Ascending aorta (tissue), 2 donors: ENCODE measurements around the gene DIPK1A. TPM values are rescaled to one million over a fixed set of nuclear protein-coding genes. Genes with fewer than 3 reads are reported as not detected.

ENCODE experiments used
- DNase-seq, 2 donors: peaks; one replicate each; pipeline ENCODE4 v3.0.0-alpha.2; 2019; ENCODE audit warnings: low spot score in 2 of 2
- H3K27ac ChIP-seq, 2 donors: fragments of 200-600 bp; sonication (generic); one replicate each; pipeline ENCODE4 v1.5.1; 2016 to 2017; ENCODE audit warnings: mild to moderate bottlenecking in 1 of 2
- H3K27me3 ChIP-seq: fragments of 200-600 bp; sonication (generic); one replicate; pipeline ENCODE4 v1.5.1; 2017
- H3K36me3 ChIP-seq, 2 donors: fragments of 200-600 bp; sonication (generic); one replicate each; pipeline ENCODE4 v1.5.1; 2016
- H3K4me1 ChIP-seq, 2 donors: fragments of 200-600 bp; sonication (generic); one replicate each; pipeline ENCODE4 v1.5.1; 2016 to 2017; ENCODE audit warnings: mild to moderate bottlenecking in 1 of 2
- H3K4me3 ChIP-seq, 2 donors: fragments of 200-600 bp; sonication (generic); one replicate each; pipeline ENCODE4 v1.5.1; 2016 to 2017; ENCODE audit warnings: mild to moderate bottlenecking in 1 of 2
- H3K9me3 ChIP-seq, 2 donors: fragments of 200-600 bp; sonication (generic); one replicate each; pipeline ENCODE4 v1.5.1; 2016
- CTCF ChIP-seq, 3 experiments: fragments of 200-600 bp in 2 of 3; fragments of 450-650 bp in 1 of 3; sonication (generic) in 2 of 3; IDR thresholded peaks; one replicate each; pipeline ENCODE4 v1.5.1; 2016 to 2019; ENCODE audit warnings: antibody characterized with exemption in 3 of 3, mild to moderate bottlenecking in 1 of 3, moderate library complexity in 1 of 3
- intact Hi-C: fragments of 100-400 bp; cut with DNase I; formaldehyde crosslinking; loops from one replicate; pipeline ENCODE4 v1.15.1; 2023
- total RNA-seq: library from RNA; depleted of rRNA; stranded (reverse); fragments of >200 nt; gene quantifications from one replicate; pipeline ENCODE4 v1.1.0, GENCODE V29; 2016

Gene DIPK1A
- total RNA-seq, 1 donor from 2014 or later, result 7.0 TPM

- H3K27me3 ChIP-seq, result no peaks in the 10 kb centered on the region
- DNase-seq, result no peak
- no peak overlapping the region for H3K4me3 ChIP-seq
- H3K4me1 ChIP-seq, result no peaks in the 10 kb centered on the region
- TF ChIP-seq CTCF (IDR thresholded peaks at IDR 0.05), result no peak
- H3K36me3 ChIP-seq, result peaks cover 0 to 4% of the 10 kb centered on the region in 2 donors
- intact Hi-C loops, result no loop called here
- no peak overlapping the region for H3K27ac ChIP-seq
- peaks cover 0 to 8% of the 10 kb centered on the region in 2 donors for H3K9me3 ChIP-seq
These were observed 51.9 kb downstream of the DIPK1A start for GRCh38 chr1:92909321-92909720.

GRCh38 chr1:92907949-92908684 lies 53.1 kb downstream of the DIPK1A start:
- peaks cover 0 to 4% of the 10 kb centered on the region in 2 donors for H3K36me3 ChIP-seq
- DNase-seq, result no peak
- H3K4me3 ChIP-seq, result no peak overlapping the region
- no peak overlapping the region for H3K27ac ChIP-seq
- H3K27me3 ChIP-seq, result no peaks in the 10 kb centered on the region
- no peaks in the 10 kb centered on the region for H3K4me1 ChIP-seq
- intact Hi-C loops, result no loop called here
- H3K9me3 ChIP-seq, result peaks cover 0 to 8% of the 10 kb centered on the region in 2 donors
- no peak for TF ChIP-seq CTCF (IDR thresholded peaks at IDR 0.05)

GRCh38 chr1:92903765-92904164 lies 57.5 kb downstream of the DIPK1A start:
- no peak for DNase-seq
- Histone ChIP-seq H3K27me3 (no peaks in the 10 kb centered on the region), H3K9me3 (peaks cover 0 to 21% of the 10 kb centered on the region in 2 donors), H3K36me3 (peaks cover 3 to 4% of the 10 kb centered on the region in 2 donors), H3K4me3 (no peak overlapping the region), H3K4me1 (no peaks in the 10 kb centered on the region), H3K27ac (no peak overlapping the region)
- TF ChIP-seq CTCF (IDR thresholded peaks at IDR 0.05), result no peak
- intact Hi-C loops, result no loop called here

- no peak overlapping the region for H3K4me3 ChIP-seq
- H3K4me1 ChIP-seq, result no peaks in the 10 kb centered on the region
- H3K9me3 ChIP-seq, result peaks cover 0 to 21% of the 10 kb centered on the region in 2 donors
- TF ChIP-seq CTCF (IDR thresholded peaks at IDR 0.05), result no peak
- peaks cover 3 to 4% of the 10 kb centered on the region in 2 donors for H3K36me3 ChIP-seq
- H3K27ac ChIP-seq, result no peak overlapping the region
- H3K27me3 ChIP-seq, result no peaks in the 10 kb centered on the region
- DNase-seq, result no peak
- intact Hi-C loops, result no loop called here
These were observed 58.9 kb downstream of the DIPK1A start for GRCh38 chr1:92902406-92902744.

GRCh38 chr1:92901699-92902405 lies 59.4 kb downstream of the DIPK1A start:
- DNase-seq, result no peak
- no peaks in the 10 kb centered on the region for H3K4me1 ChIP-seq
- intact Hi-C loops, result no loop called here
- H3K27ac ChIP-seq, result no peak overlapping the region
- H3K27me3 ChIP-seq, result no peaks in the 10 kb centered on the region
- no peak for TF ChIP-seq CTCF (IDR thresholded peaks at IDR 0.05)
- no peak overlapping the region for H3K4me3 ChIP-seq
- peaks cover 3 to 4% of the 10 kb centered on the region in 2 donors for H3K36me3 ChIP-seq
- peaks cover 0 to 21% of the 10 kb centered on the region in 2 donors for H3K9me3 ChIP-seq
